Measurements from ENCODE around the gene PDHX. TPM values are rescaled to one million over a fixed set of nuclear protein-coding genes. Genes with fewer than 3 reads are reported as not detected.
A peak's percentile ranks its signal among the peaks of the same experiment; 100 is the strongest.

Gene PDHX
- total RNA-seq, 6 experiments from 2014 or later = 21.3 to 31.3 (median 28.8) TPM

DNA sequence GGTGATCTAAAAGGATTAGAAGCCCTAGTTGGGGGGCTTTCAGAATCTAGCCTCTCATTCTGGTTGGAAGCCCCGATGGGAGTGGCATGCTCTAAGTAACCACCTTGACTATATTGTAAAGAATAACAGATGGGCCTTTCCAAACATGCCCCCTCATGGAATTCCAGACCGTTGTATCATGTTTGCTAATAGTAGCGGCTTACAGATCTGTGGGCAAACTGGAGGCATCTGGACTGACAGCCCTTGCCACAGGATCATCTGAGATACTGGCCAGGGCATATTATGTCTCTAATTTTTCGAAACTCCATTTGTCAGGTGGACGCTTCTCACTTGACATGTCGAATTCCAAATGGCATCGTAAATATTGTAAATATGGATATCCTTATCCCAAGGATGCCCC is 10.8 kb upstream of the PDHX start:
- H3K27ac ChIP-seq = no peak overlapping the region
- H3K36me3 ChIP-seq = no peaks in the 10 kb centered on the region
- no peak for DNase-seq
- no peak overlapping the region for H3K4me3 ChIP-seq
- WGBS (ENCODE audit: insufficient coverage, low coverage, low lambda C conversion rate, missing lambda C conversion rate) = 97% methylated on average over 6 of the region's 7 CpGs
- H3K9me3 ChIP-seq = peaks cover 0 to under 1% (median 0%) of the 10 kb centered on the region in 4 donors
- no peak for ATAC-seq
- TF ChIP-seq CTCF (IDR thresholded peaks at IDR 0.05) (no peak), POLR2A (IDR thresholded peaks at IDR 0.05) (no peak)
- intact Hi-C loops (cut with DNase I) = no loop called here
- peaks cover 0 to 18% (median 3%) of the 10 kb centered on the region in 4 donors for H3K4me1 ChIP-seq
- H3K27me3 ChIP-seq = no peaks in the 10 kb centered on the region

DNA sequence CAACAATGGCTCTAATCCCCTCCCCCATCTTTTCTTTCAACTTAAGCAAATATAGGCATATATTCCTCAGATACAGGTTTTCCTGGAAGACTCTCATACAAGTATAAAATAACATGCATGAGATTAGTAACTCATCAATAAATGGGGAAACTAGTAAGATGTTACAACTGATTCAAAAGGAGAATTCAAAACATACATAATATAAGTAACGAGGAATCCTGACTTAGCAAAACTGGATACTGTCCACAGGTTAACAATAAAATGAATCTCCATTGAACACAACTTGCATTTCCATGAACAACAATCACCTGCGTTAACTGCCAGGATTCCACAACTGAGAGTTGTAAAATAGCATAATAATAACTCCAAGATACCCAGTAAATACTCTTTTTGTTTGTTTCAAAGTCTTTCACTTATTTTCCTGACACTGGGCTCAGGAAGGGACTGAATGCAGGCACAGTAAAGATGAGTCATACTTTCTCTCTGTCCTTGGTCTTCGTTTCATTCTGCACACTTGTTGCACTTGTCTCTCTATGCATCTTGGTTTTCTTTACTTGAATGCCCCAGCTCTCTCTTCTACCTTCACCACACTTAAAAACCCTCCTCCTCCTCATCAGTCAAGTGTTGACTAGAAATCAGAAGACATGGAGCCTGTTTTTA is 8.4 kb upstream of the PDHX start:
- Histone ChIP-seq H3K4me3 (no peak overlapping the region), H3K36me3 (no peaks in the 10 kb centered on the region), H3K27me3 (no peaks in the 10 kb centered on the region), H3K9me3 (no peaks in the 10 kb centered on the region), H3K4me1 (peaks cover 0 to 24% (median 7%) of the 10 kb centered on the region in 4 donors), H3K27ac (no peak overlapping the region)
- TF ChIP-seq POLR2A (IDR thresholded peaks at IDR 0.05) = no peak
- no peak for TF ChIP-seq CTCF (IDR thresholded peaks at IDR 0.05)
- no peak for DNase-seq
- WGBS (ENCODE audit: insufficient coverage, low coverage, low lambda C conversion rate, missing lambda C conversion rate) = 75% methylated on average over 3 of the region's 3 CpGs
- intact Hi-C loops (cut with DNase I) = no loop called here
- ATAC-seq = no peak

DNA sequence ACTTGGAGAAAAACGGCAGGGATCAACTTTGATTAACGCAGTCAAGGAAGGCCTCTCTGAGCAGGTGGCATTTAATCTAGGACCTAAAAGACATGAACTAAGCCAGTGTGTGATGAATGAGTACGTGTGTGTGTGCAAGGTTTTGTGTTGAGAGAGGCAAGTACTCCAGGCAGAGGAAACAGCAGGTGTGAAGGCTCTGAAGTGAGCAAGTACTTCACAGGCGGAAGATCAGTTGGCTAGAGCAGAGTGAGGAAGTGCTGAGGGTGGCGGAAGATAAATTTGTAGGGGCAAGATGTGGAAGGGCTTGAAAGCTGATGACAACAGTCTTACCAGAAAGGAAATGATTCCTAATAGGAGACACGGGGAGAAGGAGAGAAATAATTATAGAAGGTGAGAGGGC is 7.0 kb upstream of the PDHX start:
- DNase-seq (no peak), ATAC-seq (peak in 1 of 4 donors; percentile 20)
- Histone ChIP-seq H3K9me3 (no peaks in the 10 kb centered on the region), H3K4me3 (no peak overlapping the region), H3K27ac (peak overlapping the region; percentile 5 to 72 (median 59)), H3K36me3 (no peaks in the 10 kb centered on the region), H3K4me1 (peaks cover 0 to 24% (median 7%) of the 10 kb centered on the region in 4 donors), H3K27me3 (no peaks in the 10 kb centered on the region)
- TF ChIP-seq CTCF (IDR thresholded peaks at IDR 0.05) (no peak), POLR2A (IDR thresholded peaks at IDR 0.05) (no peak)
- intact Hi-C loops (cut with DNase I) = no loop called here
- WGBS (ENCODE audit: insufficient coverage, low coverage, low lambda C conversion rate, missing lambda C conversion rate) = 59% methylated on average over 6 of the region's 6 CpGs

DNA sequence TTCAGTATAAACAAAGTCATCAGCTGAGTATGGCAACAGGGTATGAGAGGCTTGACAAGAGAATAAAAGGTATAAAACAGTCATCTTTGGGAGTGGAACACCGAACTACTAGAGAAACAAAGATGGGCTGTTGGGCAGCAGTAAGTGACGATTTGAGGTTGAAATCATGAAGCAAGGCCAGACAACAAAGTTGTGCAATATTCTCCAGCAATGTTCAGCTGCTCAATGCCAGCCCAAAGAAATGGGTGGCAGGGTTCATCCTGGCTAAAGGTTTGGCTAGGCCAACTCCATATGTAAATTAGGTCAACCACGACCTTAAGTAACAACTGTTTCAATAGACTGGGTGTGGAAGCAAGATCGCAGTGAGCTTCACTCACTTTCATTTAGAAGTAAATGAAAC is 6.5 kb upstream of the PDHX start:
- Histone ChIP-seq H3K4me3 (no peak overlapping the region), H3K9me3 (no peaks in the 10 kb centered on the region), H3K36me3 (no peaks in the 10 kb centered on the region), H3K27me3 (no peaks in the 10 kb centered on the region), H3K27ac (peak overlapping the region; percentile 5 to 72 (median 59)), H3K4me1 (peaks cover 0 to 24% (median 7%) of the 10 kb centered on the region in 4 donors)
- intact Hi-C loops (cut with DNase I) = no loop called here
- WGBS (ENCODE audit: insufficient coverage, low coverage, low lambda C conversion rate, missing lambda C conversion rate) = 29% methylated on average over 4 of the region's 4 CpGs
- no peak for TF ChIP-seq POLR2A (IDR thresholded peaks at IDR 0.05)
- no peak for TF ChIP-seq CTCF (IDR thresholded peaks at IDR 0.05)
- peak; percentile 91 to 98 (median 94) for ATAC-seq
- DNase-seq = peak in 2 of 3 donors; percentile 68 to 75

Measured in right lobe of liver (tissue), 6 donors.